Natural killer cell (primary cell): ENCODE results near the gene ZNF579. TPM values are rescaled to one million over a fixed set of nuclear protein-coding genes. Genes with fewer than 3 reads are reported as not detected.

Source experiments
- ATAC-seq, 3 donors: fragments of 150-1000 bp in 2 of 3; fragments of 200-7000 bp in 1 of 3; cut with Tn5 transposase; 1 replicate in 1 of 3; 2 replicates in 2 of 3; pipeline ENCODE4 v1.10.0; 2021; ENCODE audit warnings: mild to moderate bottlenecking in 2 of 3, moderate library complexity in 2 of 3
- DNase-seq, 2 donors: peaks; one replicate each; pipeline versions ENCODE4 v3.0.0 to v3.0.0-alpha.2; 2013 to 2021; ENCODE audit warnings: mixed read lengths in 1 of 2
- H3K27ac ChIP-seq: one replicate; pipeline ENCODE4 v1.5.1; 2013; ENCODE audit warnings: mild to moderate bottlenecking, low read length
- H3K27me3 ChIP-seq: one replicate; pipeline ENCODE4 v1.6.1; 2013; ENCODE audit warnings: low read length; ENCODE audit not compliant: control insufficient read depth, insufficient read depth
- H3K36me3 ChIP-seq: one replicate; pipeline ENCODE4 v1.6.1; 2013; ENCODE audit warnings: low read length; ENCODE audit not compliant: control insufficient read depth, insufficient read depth
- H3K4me1 ChIP-seq: one replicate; pipeline ENCODE4 v1.6.1; 2013; ENCODE audit warnings: low read length; ENCODE audit not compliant: control insufficient read depth, insufficient read depth
- H3K4me3 ChIP-seq: one replicate; pipeline ENCODE4 v1.5.1; 2013; ENCODE audit warnings: low read length
- H3K9me3 ChIP-seq: one replicate; pipeline ENCODE4 v1.6.1; 2013; ENCODE audit warnings: low read length; ENCODE audit not compliant: control insufficient read depth, insufficient read depth
- H3K27ac Mint-ChIP-seq, 2 donors: one replicate each; pipeline ENCODE4 v1.8.0; 2022; ENCODE audit warnings: mild to moderate bottlenecking in 2 of 2, mixed read lengths in 2 of 2, moderate library complexity in 1 of 2
- H3K27me3 Mint-ChIP-seq, 2 donors: one replicate each; pipeline ENCODE4 v1.8.0; 2022; ENCODE audit warnings: low read depth in 2 of 2, mixed read lengths in 2 of 2
- H3K36me3 Mint-ChIP-seq: one replicate; pipeline ENCODE4 v1.8.0; 2022; ENCODE audit warnings: mixed read lengths
- H3K4me1 Mint-ChIP-seq, 2 donors: one replicate each; pipeline ENCODE4 v1.8.0; 2022; ENCODE audit warnings: mixed read lengths in 2 of 2
- H3K4me3 Mint-ChIP-seq: one replicate; pipeline ENCODE4 v1.8.0; 2022; ENCODE audit warnings: mild to moderate bottlenecking, moderate library complexity, mixed read lengths
- H3K9me3 Mint-ChIP-seq, 2 donors: one replicate each; pipeline ENCODE4 v1.8.0; 2022; ENCODE audit warnings: mixed read lengths in 2 of 2
- CTCF ChIP-seq: fragments of 200-600 bp; IDR thresholded peaks from one replicate; pipeline ENCODE4 v1.8.0; 2022; ENCODE audit warnings: antibody characterized with exemption
- WGBS: methylation state at CpG from one replicate; pipeline ENCODE4 v1.1.7; 2013; ENCODE audit warnings: missing lambda C conversion rate; ENCODE audit not compliant: insufficient coverage; 5-methylcytosine and 5-hydroxymethylcytosine counted together
- intact Hi-C: fragments of 100-400 bp; cut with micrococcal nuclease; formaldehyde crosslinking; loops from one replicate; pipeline ENCODE4 v1.14.2; 2022
- total RNA-seq, 4 donors: library from RNA; stranded (reverse); fragments of 120-200 nt in 1 of 4; gene quantifications; one replicate each; pipeline versions ENCODE4 v1.2.3 to v1.2.4, GENCODE V29; 2013 to 2022

ZNF579 gene
- total RNA-seq, 3 donors from 2014 or later (not counting 1 experiment from before 2014, with no cell fraction given) = 8.3 to 11.2 (median 9.5) TPM

- Mint-ChIP-seq H3K4me1 (peaks cover 14 to 31% of the 10 kb centered on the region in 2 donors), H3K27me3 (no peaks in the 10 kb centered on the region), H3K9me3 (no peaks in the 10 kb centered on the region), H3K36me3 (no peaks in the 10 kb centered on the region), H3K4me3 (no peak overlapping the region), H3K27ac (no peak overlapping the region)
- H3K4me3 ChIP-seq = no peak overlapping the region
- no peaks in the 10 kb centered on the region for H3K27me3 ChIP-seq
- 98% methylated on average over 40 of the region's 40 CpGs for WGBS
- ATAC-seq (no peak), DNase-seq (no peak)
- no peaks in the 10 kb centered on the region for H3K9me3 ChIP-seq
- intact Hi-C loops = no loop called here
- peaks cover 21% of the 10 kb centered on the region for H3K4me1 ChIP-seq
- no peak for TF ChIP-seq CTCF
- no peak overlapping the region for H3K27ac ChIP-seq
- H3K36me3 ChIP-seq = peaks cover 4% of the 10 kb centered on the region
Measured at GRCh38 chr19:55622242-55622969, 41.8 kb upstream of the ZNF579 start.

- DNase-seq (no peak), ATAC-seq (no peak)
- WGBS = 97% methylated on average over 55 of the region's 55 CpGs
- Mint-ChIP-seq H3K36me3 (no peaks in the 10 kb centered on the region), H3K9me3 (no peaks in the 10 kb centered on the region), H3K27me3 (no peaks in the 10 kb centered on the region), H3K4me3 (no peak overlapping the region), H3K4me1 (peaks cover 14 to 31% of the 10 kb centered on the region in 2 donors), H3K27ac (no peak overlapping the region)
- peaks cover 8% of the 10 kb centered on the region for H3K36me3 ChIP-seq
- no peak overlapping the region for H3K4me3 ChIP-seq
- H3K27me3 ChIP-seq = no peaks in the 10 kb centered on the region
- no peaks in the 10 kb centered on the region for H3K9me3 ChIP-seq
- no peak for TF ChIP-seq CTCF
- intact Hi-C loops = no loop called here
- no peak overlapping the region for H3K27ac ChIP-seq
- H3K4me1 ChIP-seq = peaks cover 21% of the 10 kb centered on the region
Measured at GRCh38 chr19:55621673-55622231, 41.1 kb upstream of the ZNF579 start.

GRCh38 chr19:55621205-55621672 lies 40.6 kb upstream of the ZNF579 start:
- no peak overlapping the region for H3K27ac ChIP-seq
- no peak overlapping the region for H3K4me3 Mint-ChIP-seq
- intact Hi-C loops = no loop called here

More at GRCh38 chr19:55621205-55621672, 40.6 kb upstream of the ZNF579 start:
- no peaks in the 10 kb centered on the region for H3K9me3 Mint-ChIP-seq
- Histone ChIP-seq H3K36me3 (peaks cover 11% of the 10 kb centered on the region), H3K9me3 (no peaks in the 10 kb centered on the region), H3K27me3 (no peaks in the 10 kb centered on the region), H3K4me3 (no peak overlapping the region), H3K4me1 (peaks cover 21% of the 10 kb centered on the region)
- no peaks in the 10 kb centered on the region for H3K27me3 Mint-ChIP-seq
- no peak for DNase-seq
- no peaks in the 10 kb centered on the region for H3K36me3 Mint-ChIP-seq
- ATAC-seq = no peak
- WGBS = 90% methylated on average over 9 of the region's 9 CpGs
- peaks cover 14 to 31% of the 10 kb centered on the region in 2 donors for H3K4me1 Mint-ChIP-seq
- H3K27ac Mint-ChIP-seq = no peak overlapping the region
- no peak for TF ChIP-seq CTCF
